MV-4-11 (cell line): ENCODE results near the gene TEX101.
"Not testable (repeated sequence)": the region's sequence is repeated elsewhere in the genome, so short reads cannot be mapped to it uniquely, and the experiment has no call there.

Source experiments
- DNase-seq: peaks from one replicate; lab custom pipeline; 2025; lab: John Stamatoyannopoulos, UW

TEX101 gene

DNA sequence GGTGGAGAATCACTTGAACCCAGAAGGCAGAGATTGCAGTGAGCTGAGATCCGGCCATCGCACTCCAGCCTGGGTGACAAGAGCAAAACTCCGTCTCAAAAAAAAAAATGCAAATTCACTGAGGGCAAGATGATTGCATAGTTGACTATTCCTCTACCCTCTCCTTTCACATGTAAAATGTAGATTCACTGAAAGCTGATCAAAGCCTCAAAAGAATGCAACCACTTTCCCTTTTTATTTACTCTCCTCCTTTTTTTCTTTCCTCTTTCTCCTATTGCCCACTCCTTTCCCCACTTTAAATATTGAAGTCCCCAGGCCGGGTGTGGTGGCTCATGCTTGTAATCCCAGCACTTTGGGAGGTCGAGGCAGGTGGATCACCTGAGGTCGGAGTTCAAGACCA lies 6.3 kb downstream of the TEX101 start:
- no peak for DNase-seq

DNA sequence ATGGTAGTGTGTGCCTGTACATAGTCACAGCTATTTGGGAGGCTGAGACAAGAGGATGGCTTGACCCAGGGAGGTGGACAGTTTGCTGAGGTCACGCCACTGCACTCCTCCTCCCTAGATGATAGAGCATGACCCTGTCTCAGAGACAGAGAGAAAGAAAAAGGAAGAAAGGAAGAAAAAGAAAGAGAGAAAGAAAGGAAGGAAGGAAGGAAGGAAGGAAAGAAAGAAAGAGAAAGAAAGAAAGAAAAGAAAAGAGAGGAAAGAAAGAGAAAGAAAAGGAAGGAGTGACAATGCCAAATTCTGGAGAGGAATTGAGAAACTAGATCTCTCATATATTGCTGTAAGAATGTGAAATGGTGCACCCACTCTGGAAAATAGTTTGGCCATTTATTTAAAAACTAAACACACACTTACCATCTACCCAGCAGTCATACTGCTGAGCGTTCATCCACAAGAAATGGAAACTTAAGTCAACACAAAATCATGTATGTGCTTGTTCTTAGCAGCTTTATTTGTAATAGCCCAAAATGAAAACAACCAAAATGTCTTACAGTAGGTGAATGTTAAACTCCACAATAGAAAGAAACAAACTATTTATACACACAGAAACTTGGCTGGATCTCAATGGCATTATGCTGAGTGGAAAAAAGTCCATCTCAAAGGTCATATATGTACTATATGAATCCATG lies 7.5 kb downstream of the TEX101 start:
- no peak for DNase-seq

DNA sequence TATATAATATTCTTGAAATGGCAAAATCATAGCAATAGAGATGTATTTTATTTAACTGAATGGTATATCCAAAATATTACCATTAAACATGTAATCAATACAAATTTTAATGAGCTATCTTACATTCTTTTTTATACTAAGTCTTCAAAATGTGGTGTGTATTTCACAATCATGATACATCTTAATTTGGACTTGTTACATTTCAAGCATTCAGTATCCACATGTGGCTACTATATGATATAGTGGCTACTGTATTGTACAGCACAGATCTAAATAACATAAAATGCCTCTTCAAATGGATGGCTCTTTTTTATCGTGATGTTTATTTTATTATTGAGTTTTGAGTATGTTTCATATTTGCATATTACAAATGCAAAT lies 8.0 kb downstream of the TEX101 start:
- no peak for DNase-seq

DNA sequence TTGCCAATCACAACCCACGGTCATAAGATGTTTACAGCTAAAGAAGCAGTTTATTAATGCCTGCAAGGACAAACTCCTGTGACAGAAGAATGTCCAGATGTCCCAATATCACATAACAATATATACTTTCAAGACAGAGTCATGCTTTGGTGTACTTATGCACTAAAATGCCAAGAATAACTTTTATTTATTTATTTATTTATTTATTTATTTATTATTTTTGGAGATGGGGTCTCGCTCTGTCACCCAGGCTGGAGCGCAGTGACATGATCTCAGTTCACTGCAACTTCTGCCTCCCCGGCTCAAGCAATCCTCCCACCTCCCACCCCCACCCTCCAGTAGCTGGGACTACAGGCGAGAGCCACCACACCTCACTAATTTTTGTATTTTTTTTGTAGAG lies 9.1 kb downstream of the TEX101 start:
- no peak for DNase-seq

DNA sequence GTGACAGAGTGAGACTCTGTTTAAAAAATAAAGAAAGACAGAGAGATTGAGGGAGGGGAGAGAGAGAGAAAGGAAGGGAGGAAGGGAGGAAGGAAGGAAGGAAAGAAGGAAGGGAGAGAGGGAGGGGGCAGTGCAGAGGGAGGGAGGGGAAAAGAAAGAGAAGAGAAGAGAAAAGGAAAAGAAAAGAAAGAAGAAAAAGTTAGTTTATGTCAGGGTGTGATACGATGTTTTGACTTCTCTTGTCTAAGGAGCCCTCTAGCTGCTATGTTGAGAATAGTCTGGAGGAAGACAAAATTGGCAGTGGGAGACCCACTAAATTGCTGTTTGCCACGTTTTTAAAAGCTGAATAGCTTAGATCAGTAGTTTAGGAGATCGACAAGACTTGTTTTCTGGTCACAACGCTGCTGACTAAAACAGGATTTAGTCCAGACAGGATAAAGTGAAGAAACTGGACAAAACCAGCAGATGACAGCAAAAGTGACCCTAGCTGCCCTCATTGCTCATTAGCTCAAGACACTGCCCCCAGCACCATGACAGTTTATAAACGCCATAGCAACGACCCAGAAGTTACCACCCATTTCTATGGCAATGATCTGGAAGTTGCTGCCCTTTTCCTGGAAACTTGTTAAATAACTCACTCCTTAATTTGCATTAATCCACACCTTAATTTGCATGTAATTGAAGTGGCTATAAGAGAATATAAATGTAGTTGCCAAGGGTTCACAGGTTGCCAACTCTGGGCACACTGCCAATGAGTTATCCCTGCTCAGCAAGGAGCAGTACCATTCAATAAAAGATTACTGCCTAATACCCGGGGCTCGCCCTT lies 11.1 kb downstream of the TEX101 start:
- peak; percentile 50 for DNase-seq

DNA sequence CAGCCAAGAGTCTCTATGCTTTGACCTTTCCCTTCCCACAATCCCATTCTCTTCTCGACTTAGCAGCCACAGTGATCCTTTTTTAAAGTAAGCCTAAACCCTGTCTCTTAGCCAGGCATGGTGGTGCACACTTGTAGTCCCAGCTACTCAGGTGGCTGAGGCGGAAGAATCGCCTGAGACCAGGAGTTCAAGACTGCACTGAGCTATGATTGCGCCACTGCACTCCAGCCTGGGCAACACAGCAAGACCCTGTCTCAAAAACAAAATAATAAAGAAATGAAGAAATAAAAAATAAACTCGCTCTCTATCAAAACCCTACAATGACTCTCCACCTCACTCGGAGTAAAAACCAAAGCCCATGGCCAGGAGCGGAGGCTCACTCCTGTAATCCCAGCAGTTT lies 14.7 kb downstream of the TEX101 start:
- DNase-seq, result no peak

DNA sequence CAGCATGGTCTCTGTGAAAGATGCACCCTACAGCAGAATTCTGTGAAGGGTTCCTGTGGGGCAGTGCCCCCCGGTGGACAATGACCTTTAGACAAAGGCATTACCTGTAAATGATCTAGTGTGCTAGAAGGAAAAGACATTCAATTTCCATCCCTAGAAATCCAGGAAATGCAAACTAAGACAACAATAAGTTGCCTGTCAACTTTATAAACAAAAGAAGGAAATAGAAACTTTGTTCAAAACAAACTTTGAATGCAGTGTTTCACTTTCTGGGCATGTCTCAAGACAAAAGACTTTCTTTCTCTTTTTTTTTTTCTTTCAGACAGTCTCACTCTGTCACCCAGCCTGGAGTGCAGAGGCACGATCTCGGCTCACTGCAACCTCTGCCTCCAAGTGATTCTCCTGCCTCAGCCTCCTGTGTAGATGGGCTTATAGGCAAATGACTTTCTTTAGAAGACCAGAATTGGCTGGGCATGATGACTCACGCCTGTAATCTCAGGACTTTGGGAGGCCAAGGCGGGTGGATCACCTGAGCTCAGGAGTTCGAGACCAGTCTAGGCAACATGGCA lies 15.5 kb downstream of the TEX101 start:
- peak; percentile 15 for DNase-seq

DNA sequence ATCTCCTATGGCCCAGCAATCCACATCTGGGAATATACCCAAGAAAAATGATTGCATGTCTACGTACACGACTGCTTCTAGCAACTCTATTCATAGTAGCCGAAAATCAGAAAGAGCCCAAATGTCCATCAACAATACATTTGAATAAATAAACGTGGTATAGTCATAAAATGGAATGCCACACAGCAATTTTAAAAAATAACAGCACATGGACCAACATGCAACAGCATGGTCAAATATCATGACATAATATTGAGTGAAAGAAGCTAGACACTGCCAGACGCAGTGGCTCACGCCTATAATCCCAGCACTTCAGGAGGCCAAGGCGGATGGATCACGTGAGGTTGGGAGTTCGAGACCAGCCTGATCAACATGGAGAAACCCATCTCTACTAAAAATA lies 16.3 kb downstream of the TEX101 start:
- DNase-seq, result no peak

DNA sequence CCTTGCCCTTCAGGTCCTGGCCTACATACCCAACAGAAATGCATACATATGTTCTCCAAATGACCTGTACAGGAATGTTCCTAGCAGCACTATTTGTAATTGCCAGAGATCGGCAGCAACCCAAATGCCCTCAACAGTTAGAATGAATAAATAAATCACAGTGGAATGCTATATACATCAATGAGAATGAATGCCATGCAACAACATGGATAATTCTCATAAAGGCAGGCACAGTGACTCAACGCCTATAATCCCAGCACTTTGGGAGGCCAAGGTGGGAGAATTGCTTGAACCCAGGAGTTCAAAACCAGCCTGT lies 18.6 kb downstream of the TEX101 start:
- no peak for DNase-seq

DNA sequence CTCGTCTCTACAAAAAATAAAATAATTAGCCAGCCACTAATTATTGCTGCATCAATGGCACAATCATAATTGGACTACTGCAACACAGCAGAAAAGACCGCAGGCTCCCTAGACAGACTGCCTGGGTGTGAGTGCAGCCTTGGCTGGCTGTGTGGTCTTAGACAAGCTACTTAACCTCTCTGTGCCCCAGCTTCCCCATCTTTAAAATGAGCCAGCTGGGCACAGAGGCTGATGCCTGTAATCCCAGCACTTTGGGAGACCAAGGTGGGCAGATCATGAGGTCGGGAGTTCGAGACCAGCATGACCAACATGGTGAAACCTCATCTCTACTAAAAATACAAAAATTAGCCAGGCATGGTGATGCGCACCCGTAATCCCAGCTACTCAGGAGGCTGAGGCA lies 19.0 kb downstream of the TEX101 start:
- DNase-seq, result no peak

DNA sequence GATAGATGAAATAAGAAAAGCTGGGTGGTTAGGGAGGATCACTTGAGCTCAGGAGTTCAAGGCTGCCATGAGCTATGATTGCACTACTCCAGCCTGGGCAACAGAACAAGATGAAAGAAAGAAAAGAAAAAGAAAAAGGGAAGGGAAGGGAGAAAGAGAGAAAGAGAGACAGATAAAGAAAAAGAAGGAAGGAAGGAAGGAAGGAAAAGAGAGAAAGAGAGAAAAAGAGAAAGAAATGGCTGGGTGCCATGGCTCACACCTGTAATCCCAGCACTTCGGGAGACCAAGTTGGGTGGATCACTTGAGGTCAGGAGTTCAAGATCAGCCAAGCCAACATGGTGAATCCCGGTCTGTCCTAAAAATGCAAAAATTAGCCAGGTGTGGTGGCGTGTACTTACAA lies 21.1 kb downstream of the TEX101 start:
- no peak for DNase-seq

DNA sequence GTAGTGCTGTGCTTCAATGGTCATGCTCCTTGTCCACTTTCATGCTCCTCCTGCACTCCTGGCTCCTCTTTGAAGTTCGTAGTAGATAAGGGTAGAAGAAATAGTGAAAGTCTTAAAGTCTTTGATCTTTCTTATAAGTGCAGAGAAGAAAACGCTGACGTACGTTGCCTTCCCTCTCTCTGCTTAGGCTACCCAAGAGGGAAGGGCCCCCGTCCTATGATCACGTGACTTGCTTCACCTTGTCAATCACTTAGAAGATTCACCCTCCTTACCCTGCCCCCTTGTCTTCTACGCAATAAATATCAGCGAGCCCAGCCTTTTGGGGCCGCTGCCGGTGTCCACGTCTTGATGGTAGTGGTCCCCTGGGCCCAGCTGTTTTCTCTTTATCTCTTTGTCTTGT lies 22.6 kb downstream of the TEX101 start:
- DNase-seq, result not testable (repeated sequence)

DNA sequence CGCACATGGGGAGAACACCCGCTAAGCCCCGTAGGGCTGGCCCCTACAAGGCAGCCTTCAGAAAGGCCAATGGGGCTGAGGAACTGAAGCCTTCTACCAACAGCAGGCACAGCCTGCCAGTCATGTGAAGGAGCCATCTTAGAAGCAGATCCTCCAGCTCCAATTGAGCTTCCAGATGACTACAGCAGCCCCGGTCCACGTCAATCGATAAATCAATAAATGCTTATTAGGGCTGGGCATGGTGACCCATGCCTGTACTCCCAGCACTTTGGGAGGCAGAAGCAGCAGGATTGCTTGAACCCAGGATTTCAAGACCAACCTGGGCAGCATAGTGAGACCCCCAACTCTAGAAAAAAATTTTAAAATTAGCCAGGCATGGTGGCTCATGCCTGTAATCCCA lies 23.0 kb downstream of the TEX101 start:
- no peak for DNase-seq

DNA sequence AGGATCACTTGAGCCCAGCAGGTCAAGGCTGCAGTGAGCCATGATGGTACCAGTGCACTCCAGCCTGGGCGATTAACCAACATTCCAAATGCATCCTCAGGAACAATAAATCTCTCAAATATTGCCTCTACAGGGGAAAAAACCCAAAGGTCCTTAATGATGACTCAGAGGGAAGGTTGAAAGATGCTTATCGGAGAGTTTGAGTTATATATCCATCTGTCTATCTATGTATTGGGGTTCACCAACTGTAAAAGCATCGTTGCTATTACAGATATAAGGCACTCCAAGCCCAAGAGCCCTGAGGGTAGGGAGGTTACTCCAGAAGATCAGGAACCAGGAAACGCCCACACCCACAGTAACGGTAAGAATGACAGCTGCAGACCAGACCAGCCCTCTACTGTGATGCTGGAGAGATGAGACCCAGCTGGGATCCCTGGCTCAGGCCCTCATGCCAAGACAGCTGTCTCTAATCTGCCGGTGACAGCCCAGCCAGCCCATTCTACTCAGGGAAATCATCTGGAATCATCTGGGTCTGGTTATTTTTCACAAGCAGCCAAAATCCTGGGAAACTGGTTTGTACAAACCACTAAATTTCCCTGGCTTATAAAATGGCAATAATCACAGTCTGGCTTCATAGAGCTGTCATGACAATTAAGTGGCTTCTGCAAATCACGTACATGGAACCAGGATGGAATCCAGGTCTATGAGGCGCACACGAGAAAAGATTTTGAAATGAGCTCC lies 23.8 kb downstream of the TEX101 start:
- peak; percentile 32 for DNase-seq

DNA sequence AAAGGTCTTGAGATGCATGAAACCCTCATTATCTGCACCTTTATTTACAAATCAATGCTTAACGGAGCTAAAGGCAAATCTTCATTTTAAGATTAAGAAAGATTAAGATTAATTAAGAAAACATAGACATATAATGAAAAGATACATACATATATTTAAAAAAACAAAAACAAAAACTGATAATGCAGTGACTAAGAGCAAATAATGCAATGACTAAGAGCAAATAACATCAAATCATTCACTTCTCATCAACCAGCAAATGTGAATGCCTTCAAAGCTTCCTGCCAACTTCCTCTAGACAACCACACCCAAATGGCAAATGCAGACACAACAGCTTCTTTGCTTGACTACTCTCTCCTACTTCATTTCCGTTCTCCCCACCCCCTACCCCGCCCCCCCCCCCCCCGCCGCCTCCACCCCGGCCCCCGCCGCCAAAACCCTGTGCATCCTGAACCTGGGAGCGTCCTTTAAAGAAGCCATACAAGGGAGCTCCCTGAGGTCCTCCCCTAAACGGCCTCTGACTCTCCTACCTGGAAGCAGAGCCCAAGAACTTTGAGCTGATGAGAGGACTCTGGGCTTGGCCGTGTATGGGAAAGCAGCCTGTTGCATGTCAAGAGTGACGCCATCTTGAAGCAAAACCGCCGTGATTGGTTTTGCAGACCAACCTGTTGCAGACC lies 24.5 kb downstream of the TEX101 start:
- peak; percentile 55 for DNase-seq

DNA sequence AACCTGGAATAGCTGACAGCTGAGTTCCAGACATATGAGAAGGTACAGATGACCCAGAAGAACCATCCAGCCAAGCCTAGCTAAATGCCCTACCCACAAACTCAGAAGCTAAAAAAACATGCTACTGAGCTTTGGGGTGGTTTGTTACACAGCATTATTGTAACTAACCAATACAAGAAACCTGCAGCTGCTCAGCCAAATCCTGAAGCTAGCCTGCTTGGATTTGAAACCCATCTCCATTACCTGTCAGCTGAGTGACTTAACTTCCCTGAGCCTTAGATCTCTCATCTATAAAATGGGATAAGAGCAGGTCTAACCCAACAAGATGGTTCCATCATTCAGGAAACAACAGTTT lies 25.0 kb downstream of the TEX101 start:
- no peak for DNase-seq

DNA sequence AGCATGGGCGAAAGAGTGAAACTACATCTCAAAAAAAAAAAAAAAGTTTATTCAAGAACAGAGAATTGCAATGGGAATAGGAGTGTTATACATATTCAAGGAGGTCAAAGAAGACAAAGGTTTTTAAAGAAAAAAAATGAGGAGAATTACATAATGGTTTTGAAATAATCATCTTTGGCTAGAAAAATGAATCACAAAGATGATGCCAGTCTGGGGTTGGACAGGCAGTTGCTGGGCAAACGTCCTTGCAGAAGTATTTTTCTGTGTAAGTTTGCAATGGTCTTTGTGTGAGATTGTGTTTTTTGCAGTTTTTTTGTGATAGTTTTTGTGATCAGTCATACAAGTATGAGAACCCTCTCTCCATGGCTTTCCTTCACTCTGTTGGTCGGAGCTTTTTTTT lies 27.0 kb downstream of the TEX101 start:
- DNase-seq, result peak; percentile 45

DNA sequence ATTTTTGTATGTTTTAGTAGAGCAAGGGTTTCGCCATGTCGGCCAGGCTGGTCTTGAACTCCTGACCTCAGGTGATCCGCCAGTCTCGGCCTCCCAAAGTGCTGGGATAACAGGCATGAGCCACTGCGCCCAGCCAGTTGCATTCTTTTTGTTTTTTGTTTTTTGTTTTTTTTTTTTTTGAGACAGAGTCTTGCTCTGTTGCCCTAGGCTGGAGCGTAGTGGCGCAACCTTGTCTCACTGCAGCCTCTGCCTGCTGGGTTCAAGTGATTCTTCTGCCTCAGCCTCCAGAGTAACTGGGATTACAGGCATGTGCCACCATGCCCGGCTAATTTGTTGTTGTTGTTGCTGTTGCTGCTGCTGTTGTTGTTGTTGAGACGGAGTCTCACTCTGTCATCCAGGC lies 29.4 kb downstream of the TEX101 start:
- not testable (repeated sequence) for DNase-seq

DNA sequence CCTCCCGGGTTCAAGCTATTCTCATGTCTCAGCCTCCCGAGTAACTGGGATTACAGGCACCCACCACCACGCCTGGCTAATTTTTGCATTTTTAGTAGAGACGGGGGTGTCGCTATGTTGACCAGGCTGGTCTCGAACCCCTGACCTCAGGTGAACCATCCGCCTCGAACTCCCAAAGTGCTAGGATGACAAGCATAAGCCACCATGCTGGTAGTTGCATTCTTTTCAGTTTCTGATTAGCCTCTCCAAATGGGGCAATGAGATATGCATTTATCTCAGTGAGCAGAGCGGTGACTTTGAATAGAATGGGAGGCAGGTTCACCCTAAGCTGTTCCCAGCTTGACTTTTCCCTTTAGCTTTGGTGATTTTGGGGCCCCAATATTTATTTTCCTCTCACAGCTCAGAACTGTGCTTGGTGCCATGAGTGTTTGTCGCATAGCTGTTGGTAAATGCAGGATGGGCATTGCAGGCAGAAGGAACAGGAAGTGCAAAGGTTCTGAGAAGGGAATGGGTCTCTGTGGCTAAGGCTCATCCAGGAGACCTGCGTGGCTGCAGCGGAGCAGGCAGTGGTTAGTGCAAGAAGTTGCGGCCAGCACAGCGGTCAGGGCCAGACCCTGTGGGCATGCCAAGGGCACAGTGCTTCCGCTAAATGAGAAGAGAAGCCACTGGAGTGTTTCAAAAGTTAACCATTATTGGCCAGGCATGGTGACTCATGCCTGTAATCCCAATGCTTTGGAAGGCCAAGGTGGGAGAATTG lies 30.0 kb downstream of the TEX101 start:
- peak; percentile 96 for DNase-seq

DNA sequence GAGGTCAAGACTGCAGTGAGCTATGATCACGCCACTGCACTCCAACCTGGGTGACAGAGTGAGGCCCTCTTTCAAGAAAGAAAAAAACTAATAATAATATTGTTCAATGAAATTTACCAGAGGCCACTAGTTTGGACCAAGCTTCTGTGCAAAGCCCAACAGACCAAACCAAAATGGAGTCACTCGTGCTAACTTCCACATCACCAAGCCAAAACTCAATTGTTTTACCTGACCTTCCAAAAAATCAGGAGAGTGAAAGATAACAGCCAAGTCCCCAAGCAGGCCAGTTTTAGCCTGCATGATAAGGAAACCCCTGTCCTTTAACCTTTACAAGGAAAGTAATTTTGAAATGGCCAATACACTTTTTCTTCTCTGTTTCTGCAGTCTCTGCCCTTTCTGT lies 30.7 kb downstream of the TEX101 start:
- DNase-seq, result no peak

DNA sequence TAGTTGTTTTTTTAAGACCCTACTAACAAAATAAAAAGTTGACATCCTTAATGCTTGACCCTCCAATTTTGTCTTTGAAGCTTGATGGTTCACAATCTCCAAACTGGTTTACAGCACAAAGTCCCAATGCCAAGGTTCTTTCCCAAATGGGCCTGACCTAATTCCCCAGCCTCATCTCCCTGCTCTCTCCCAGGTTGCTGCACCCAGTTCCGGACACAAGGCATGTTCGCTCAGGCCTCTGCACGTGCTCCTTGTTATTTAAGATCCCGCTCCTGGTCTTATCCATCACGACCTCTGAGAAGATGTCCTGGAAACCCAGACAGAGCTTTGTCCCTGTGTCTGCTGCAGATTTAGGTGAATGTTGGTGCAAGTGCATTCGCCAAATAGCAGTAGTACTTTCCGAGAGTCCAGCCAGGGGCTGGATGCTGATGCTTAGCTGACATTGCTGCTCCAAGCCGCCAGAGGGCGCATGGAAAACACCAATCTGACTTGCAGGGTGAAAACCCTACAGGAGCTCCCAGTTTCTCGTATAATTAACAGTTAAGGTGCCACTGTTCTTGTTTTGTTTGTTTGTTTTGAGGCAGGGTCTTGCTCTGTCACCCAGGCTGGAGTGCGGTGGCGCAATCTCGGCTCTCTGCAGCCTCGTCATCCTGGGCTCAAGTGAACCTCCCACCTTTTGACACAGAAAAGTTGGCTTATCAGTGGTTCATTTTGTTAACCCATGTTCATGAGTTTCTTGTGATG lies 32.2 kb downstream of the TEX101 start:
- peak; percentile 72 for DNase-seq
